HL-60/S4 treated with phorbol 12-myristate 13-acetate at 8.2 ng/mL for 4 days and 3 days (cell line): Measurements from ENCODE around the gene CPNE6.

Source experiments
- in situ Hi-C: fragments of 300-500 bp; cut with MboI; formaldehyde crosslinking; loops from 2 replicates; pipeline ENCODE4 v1.15.0; 2022; ENCODE audit warnings: low sequenced_read_pairs

CPNE6 gene

GRCh38 chr14:24126939-24127338 lies 55.6 kb downstream of the CPNE6 start:
- in situ Hi-C loops: no loop called here

- in situ Hi-C loops: no loop called here
Measured at GRCh38 chr14:24127673-24128072, 56.3 kb downstream of the CPNE6 start.
